AG10803 (cell line): Measurements from ENCODE around the gene LETM1.

Experiments used
- DNase-seq: peaks from one replicate; pipeline ENCODE4 v3.0.0; 2010; ENCODE audit warnings: low read depth
- H3K4me3 ChIP-seq: 2 replicates; pipeline ENCODE4 v1.5.1; 2011; ENCODE audit warnings: mild to moderate bottlenecking, low read length, control low read depth
- TF ChIP-seq, protein P1 (sequence below): conservative IDR thresholded peaks from 2 replicates; pipeline ENCODE4 v1.5.1; 2011; ENCODE audit warnings: mild to moderate bottlenecking, low read length, control low read depth, inconsistent platforms

LETM1 gene

DNA sequence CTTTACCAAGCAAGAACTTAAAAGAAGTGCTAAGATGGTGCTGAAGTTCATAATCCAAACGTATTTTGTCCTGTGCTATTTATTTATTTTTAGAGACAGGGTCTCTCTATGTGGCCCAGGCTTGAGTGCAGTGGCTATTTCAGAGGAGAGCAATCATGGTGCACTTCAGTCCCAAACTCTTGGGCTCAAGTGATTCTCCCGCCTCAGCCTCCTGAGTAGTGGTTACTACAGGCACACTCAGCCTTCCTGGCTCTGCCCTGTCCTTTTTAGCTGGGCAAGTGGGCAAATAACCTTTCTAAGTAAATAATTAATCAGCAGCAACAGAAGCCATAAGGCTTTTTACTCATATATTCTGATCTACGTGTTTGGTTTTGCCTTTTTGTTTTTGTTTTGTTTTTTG is 17.8 kb upstream of the LETM1 start:
- no peak for DNase-seq
- TF ChIP-seq, protein P1, sequence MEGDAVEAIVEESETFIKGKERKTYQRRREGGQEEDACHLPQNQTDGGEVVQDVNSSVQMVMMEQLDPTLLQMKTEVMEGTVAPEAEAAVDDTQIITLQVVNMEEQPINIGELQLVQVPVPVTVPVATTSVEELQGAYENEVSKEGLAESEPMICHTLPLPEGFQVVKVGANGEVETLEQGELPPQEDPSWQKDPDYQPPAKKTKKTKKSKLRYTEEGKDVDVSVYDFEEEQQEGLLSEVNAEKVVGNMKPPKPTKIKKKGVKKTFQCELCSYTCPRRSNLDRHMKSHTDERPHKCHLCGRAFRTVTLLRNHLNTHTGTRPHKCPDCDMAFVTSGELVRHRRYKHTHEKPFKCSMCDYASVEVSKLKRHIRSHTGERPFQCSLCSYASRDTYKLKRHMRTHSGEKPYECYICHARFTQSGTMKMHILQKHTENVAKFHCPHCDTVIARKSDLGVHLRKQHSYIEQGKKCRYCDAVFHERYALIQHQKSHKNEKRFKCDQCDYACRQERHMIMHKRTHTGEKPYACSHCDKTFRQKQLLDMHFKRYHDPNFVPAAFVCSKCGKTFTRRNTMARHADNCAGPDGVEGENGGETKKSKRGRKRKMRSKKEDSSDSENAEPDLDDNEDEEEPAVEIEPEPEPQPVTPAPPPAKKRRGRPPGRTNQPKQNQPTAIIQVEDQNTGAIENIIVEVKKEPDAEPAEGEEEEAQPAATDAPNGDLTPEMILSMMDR, result no peak
- no peak overlapping the region for H3K4me3 ChIP-seq

DNA sequence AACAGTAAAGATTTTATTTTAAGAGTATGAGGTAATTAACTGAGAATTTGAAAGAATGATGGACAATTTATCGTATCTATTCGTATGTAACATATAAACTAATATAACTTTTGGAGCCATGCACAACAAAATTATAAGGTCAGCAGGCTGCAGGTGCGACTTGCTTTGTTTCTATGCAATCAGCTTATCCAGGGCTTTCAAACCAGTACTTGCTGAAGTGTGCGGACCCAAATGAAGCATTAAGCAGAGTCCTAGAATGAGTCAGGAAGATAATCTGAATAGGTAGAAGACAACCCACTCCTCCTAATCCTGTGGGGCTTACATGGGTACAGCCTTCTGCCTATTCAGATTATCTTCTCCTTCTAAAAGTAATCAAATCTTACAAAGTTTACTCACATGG is 17.3 kb upstream of the LETM1 start:
- DNase-seq, result no peak
- TF ChIP-seq, protein P1, result no peak
- H3K4me3 ChIP-seq, result peak overlapping the region; percentile 72

DNA sequence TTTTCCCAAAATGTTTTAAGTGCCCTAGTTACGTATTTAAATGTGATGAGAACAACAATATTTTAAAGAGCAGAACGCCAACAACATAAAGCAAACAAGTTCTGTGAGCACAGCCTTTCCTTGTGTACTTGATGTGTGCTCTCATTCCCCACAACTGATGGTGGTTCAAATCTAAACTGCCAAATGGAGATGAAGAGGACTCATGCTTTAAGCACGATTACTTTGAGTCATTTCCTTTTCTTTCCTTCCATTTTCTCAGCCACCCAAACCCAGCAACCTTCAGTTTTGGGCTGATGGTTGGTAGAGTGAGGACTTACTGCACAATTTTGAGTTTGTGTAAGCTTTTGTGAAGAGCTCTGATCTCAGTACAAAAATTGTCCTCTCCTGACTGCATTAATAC is 16.9 kb upstream of the LETM1 start:
- peak; percentile 78 for DNase-seq
- TF ChIP-seq, protein P1, result no peak

DNA sequence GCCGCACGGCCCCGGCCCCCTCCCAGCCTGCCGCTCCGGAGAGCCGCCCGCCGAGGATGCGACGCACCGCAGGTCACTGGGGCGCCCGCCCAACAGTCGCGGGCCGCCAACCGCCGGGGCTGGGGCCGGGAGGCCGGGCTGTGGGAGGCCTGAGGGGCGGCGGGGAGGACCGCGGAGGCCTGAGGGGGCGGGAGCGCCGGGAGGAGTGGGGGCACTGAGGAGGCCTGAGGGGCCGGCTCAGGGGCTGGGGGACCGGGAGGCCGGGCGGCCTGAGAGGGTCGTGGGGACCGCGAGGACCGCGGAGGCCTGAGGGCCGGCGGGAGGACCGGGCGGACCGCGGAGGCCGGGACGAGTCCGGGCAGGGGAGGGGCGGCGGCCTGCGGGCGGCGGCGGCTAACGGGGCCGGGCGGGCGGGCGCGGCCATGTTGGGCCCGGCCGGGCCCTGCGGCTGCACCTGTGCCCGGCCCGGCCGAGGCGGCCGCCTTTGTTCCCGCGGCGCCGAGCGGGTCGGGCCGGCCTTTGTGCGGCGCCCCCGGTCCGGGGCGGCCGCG is 15.6 kb upstream of the LETM1 start:
- peak overlapping the region; percentile 72 for H3K4me3 ChIP-seq
- DNase-seq, result peak; percentile 18
- TF ChIP-seq, protein P1, result no peak

More for the DNA sequence above, 16.9 kb upstream of the LETM1 start:
- H3K4me3 ChIP-seq, result peak overlapping the region; percentile 72

DNA sequence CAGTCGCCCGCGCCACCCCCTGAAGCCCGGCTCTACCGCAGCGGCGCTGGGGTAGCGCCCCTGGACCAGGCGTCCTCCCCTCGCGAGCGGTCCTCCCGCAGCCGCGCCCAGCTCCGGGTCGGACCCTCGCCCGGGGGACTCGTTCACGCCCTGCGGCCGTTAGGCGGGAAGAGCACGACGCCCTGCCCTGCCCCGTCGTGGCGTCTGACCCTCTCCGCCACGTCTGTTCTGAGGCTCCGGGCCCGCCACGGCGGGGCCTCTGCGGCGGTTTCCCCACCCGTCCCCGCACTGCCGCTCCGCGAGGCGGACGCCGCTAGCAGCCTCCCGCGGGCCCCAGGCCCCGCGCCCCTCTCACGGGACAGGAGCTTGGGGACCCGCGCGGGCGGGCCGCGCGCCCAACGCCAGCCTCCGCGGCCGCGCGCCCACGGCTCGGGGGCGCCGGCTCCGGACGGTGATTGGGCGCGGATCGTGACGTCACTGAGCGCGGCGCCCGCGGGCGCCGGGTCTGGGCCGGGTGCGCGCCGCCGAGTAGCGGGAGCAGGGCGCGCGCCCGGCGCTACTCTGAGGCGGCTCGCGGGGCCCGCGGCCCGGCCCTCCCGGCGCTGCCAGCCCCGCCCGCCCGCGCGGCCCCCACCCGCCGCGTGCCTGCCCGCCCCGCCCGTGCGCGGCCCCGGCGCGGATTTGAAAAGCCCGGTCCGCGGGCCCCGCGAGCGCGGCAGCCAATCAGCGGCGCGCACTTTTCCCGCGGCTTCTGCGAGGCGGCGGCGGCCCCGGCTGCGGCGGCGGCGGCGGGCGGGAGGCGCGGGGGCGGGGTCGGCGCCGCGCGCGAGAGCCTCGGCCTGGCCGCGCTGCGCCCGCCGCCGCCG is 14.9 kb upstream of the LETM1 start, which contains the start of gene NSD2:
TSS of gene NSD2 (plus strand) at position 816 of the 866 bp plus-strand sequence. CDS start 29,262 bp downstream, outside the sequence.
- TF ChIP-seq, protein P1, result no peak
- peak within 1 kb of the TSS; percentile 72 for H3K4me3 ChIP-seq
- peak; percentile 87 for DNase-seq

DNA sequence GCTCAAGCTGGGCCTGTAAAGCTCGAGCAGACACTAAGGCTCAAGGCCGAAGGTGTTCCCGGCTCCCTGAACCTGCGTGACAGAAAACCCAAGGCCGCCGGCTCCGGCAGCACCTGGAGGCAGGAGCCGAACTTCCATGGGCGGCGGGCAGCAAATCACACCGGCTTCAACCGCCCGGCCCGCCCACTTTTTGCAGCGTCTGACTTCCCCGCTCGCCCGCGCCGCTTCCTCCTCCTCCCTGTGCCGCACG is 14.3 kb upstream of the LETM1 start:
- TF ChIP-seq, protein P1, result no peak
- DNase-seq, result peak; percentile 75
- peak overlapping the region; percentile 66 for H3K4me3 ChIP-seq
